Vagina (tissue), 2 donors: Measurements from ENCODE around the gene TSPYL6. TPM values are rescaled to one million over a fixed set of nuclear protein-coding genes. Genes with fewer than 3 reads are reported as not detected.

Experiments
- DNase-seq, 2 donors: peaks; one replicate each; pipeline ENCODE4 v3.0.0-alpha.2; 2017; ENCODE audit errors: extremely low spot score in 2 of 2
- H3K27ac ChIP-seq: fragments of 200-600 bp; sonication (generic); one replicate; pipeline ENCODE4 v1.5.1; 2019
- H3K27me3 ChIP-seq: fragments of 200-600 bp; sonication (generic); one replicate; pipeline ENCODE4 v1.5.1; 2019
- H3K36me3 ChIP-seq, 2 donors: fragments of 200-600 bp; sonication (generic); one replicate each; pipeline ENCODE4 v1.5.1; 2017 to 2019
- H3K4me1 ChIP-seq: fragments of 200-600 bp; sonication (generic); one replicate; pipeline ENCODE4 v1.5.1; 2019
- H3K4me3 ChIP-seq, 2 donors: fragments of 200-600 bp; sonication (generic); 1 replicate in 1 of 2; 2 replicates in 1 of 2; pipeline ENCODE4 v1.5.1; 2016 to 2019
- H3K9me3 ChIP-seq: fragments of 200-600 bp; sonication (generic); one replicate; pipeline ENCODE4 v1.5.1; 2019
- POLR2A ChIP-seq, 2 donors: fragments of 450-650 bp; IDR thresholded peaks; one replicate each; pipeline ENCODE4 v1.6.1; 2017; ENCODE audit warnings: antibody characterized with exemption in 2 of 2, mild to moderate bottlenecking in 2 of 2, moderate library complexity in 2 of 2
- POLR2AphosphoS5 ChIP-seq, 2 donors: sonication (generic); formaldehyde crosslinking; IDR thresholded peaks; one replicate each; pipeline ENCODE4 v1.9.0; 2017; ENCODE audit warnings: antibody characterized with exemption in 2 of 2, mild to moderate bottlenecking in 2 of 2, low read depth in 1 of 2; ENCODE audit not compliant: insufficient read depth in 1 of 2
- intact Hi-C: fragments of 100-400 bp; cut with DNase I; formaldehyde crosslinking; loops from one replicate; pipeline ENCODE4 v1.15.1; 2023
- total RNA-seq: library from RNA; depleted of rRNA; stranded (reverse); fragments of >200 nt; gene quantifications from one replicate; pipeline ENCODE4 v1.2.3, GENCODE V29; 2016
- TF ChIP-seq, protein P1 (sequence below), 3 experiments: fragments of 450-650 bp in 2 of 3; fragments of 200-600 bp in 1 of 3; sonication (generic) in 1 of 3; IDR thresholded peaks; one replicate each; pipeline ENCODE4 v1.5.1; 2017 to 2019; ENCODE audit warnings: antibody characterized with exemption in 3 of 3, mild to moderate bottlenecking in 2 of 3, moderate library complexity in 2 of 3

Gene TSPYL6
- total RNA-seq, 1 donor from 2014 or later = not detected

GRCh38 chr2:54259413-54260240 is 3.6 kb upstream of the TSPYL6 start:
- Histone ChIP-seq H3K4me3 (no peak overlapping the region), H3K9me3 (no peaks in the 10 kb centered on the region), H3K36me3 (no peaks in the 10 kb centered on the region), H3K27me3 (no peaks in the 10 kb centered on the region), H3K27ac (no peak overlapping the region), H3K4me1 (no peaks in the 10 kb centered on the region)
- intact Hi-C loops = no loop called here
- TF ChIP-seq, protein P1, sequence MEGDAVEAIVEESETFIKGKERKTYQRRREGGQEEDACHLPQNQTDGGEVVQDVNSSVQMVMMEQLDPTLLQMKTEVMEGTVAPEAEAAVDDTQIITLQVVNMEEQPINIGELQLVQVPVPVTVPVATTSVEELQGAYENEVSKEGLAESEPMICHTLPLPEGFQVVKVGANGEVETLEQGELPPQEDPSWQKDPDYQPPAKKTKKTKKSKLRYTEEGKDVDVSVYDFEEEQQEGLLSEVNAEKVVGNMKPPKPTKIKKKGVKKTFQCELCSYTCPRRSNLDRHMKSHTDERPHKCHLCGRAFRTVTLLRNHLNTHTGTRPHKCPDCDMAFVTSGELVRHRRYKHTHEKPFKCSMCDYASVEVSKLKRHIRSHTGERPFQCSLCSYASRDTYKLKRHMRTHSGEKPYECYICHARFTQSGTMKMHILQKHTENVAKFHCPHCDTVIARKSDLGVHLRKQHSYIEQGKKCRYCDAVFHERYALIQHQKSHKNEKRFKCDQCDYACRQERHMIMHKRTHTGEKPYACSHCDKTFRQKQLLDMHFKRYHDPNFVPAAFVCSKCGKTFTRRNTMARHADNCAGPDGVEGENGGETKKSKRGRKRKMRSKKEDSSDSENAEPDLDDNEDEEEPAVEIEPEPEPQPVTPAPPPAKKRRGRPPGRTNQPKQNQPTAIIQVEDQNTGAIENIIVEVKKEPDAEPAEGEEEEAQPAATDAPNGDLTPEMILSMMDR (IDR thresholded peaks at IDR 0.05) = no peak
- no peak for TF ChIP-seq POLR2A (IDR thresholded peaks at IDR 0.05)
- no peak for TF ChIP-seq POLR2AphosphoS5 (IDR thresholded peaks at IDR 0.05; ENCODE audit: insufficient read depth in 1 of 2, low read depth in 1 of 2)
- no peak for DNase-seq

- no peak overlapping the region for H3K27ac ChIP-seq
- TF ChIP-seq POLR2AphosphoS5 (IDR thresholded peaks at IDR 0.05; ENCODE audit: insufficient read depth in 1 of 2, low read depth in 1 of 2) (no peak), POLR2A (IDR thresholded peaks at IDR 0.05) (no peak)
- TF ChIP-seq, protein P1 (IDR thresholded peaks at IDR 0.05) = no peak
- no peaks in the 10 kb centered on the region for H3K4me1 ChIP-seq
- no peak overlapping the region for H3K4me3 ChIP-seq
- H3K9me3 ChIP-seq = no peaks in the 10 kb centered on the region
- intact Hi-C loops = no loop called here
- H3K27me3 ChIP-seq = no peaks in the 10 kb centered on the region
- DNase-seq = no peak
- H3K36me3 ChIP-seq = no peaks in the 10 kb centered on the region
These were observed 2.1 kb upstream of the TSPYL6 start for GRCh38 chr2:54258166-54258565.

- Histone ChIP-seq H3K4me1 (no peaks in the 10 kb centered on the region), H3K27me3 (no peaks in the 10 kb centered on the region), H3K36me3 (no peaks in the 10 kb centered on the region), H3K4me3 (no peak overlapping the region), H3K27ac (no peak overlapping the region), H3K9me3 (no peaks in the 10 kb centered on the region)
- intact Hi-C loops = no loop called here
- no peak for TF ChIP-seq POLR2A (IDR thresholded peaks at IDR 0.05)
- TF ChIP-seq, protein P1 (IDR thresholded peaks at IDR 0.05) = no peak
- no peak for TF ChIP-seq POLR2AphosphoS5 (IDR thresholded peaks at IDR 0.05; ENCODE audit: insufficient read depth in 1 of 2, low read depth in 1 of 2)
- DNase-seq = no peak
These were observed 569 bp downstream of the TSPYL6 start for GRCh38 chr2:54255230-54256090.

DNA sequence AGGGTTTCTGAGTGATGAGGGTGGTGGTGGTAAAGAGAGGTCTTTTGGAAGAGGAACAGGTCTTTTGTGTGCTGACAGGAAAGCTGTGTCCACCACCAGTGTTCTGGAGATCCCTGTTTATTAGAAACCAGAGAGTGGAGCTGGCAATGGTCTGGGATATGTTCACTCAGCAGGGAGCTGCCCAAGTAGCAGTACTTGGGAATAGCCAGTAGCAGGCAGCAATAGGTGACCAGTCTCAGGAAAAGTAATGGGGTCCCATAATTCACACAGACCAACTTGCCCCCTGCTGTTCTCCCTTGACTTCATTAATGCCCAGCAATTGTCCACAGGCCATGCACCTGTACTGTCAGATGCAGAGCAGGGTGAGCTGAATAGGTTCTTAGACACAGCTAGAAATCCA is 1.8 kb downstream of the TSPYL6 start:
- Histone ChIP-seq H3K27me3 (no peaks in the 10 kb centered on the region), H3K27ac (no peak overlapping the region), H3K4me1 (no peaks in the 10 kb centered on the region), H3K4me3 (no peak overlapping the region), H3K9me3 (no peaks in the 10 kb centered on the region), H3K36me3 (no peaks in the 10 kb centered on the region)
- intact Hi-C loops = no loop called here
- DNase-seq = no peak
- no peak for TF ChIP-seq POLR2AphosphoS5 (IDR thresholded peaks at IDR 0.05; ENCODE audit: insufficient read depth in 1 of 2, low read depth in 1 of 2)
- TF ChIP-seq, protein P1 (IDR thresholded peaks at IDR 0.05) = no peak
